ENCODE data around the gene LIPT2.
A peak's percentile ranks its signal among the peaks of the same experiment; 100 is the strongest.

LIPT2 gene

DNA sequence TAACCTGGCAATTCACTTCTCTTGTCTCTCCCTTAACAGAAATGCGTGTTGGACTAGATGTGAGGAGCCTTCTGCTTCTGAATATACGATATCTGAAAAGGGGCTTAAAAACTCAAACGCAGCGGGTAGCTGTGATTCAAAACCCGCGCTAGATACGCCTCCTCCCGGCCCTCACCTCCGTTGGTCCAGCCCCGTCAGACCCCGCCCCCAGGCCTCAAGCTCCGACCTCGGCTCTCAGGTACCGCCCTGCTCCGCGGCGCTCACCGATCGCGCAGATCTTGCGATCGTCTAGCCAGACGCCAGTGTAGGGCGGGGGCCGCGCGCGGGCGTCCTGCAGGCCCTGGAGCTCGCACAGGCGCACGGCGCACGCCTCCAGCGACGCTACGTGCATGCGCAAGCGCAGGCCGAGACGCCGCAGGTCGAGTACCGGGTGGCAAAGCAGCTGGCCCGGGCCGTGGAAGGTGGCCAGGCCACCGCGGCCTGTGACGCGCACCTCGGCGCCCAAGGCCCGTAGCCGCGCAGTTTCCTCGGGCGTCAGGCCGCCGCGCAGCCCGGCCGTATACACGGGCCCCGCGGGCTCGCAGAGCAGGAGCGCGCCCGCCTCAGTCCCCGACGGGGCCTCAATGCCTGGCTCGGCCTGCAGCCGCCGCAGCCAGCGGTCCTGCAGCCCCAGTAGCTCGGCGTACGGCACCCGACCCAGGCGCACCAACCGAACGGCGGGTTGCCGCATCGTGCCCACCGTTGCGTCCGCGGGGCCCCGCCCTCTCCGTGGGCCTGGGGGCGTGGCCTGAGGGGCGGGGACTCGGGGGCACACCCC is at the start of gene LIPT2:
TSS of gene LIPT2 (minus strand) at position 751 of the 817 bp plus-strand sequence. CDS start at position 730, 21 bp downstream.
- TF ChIP-seq, protein P1, sequence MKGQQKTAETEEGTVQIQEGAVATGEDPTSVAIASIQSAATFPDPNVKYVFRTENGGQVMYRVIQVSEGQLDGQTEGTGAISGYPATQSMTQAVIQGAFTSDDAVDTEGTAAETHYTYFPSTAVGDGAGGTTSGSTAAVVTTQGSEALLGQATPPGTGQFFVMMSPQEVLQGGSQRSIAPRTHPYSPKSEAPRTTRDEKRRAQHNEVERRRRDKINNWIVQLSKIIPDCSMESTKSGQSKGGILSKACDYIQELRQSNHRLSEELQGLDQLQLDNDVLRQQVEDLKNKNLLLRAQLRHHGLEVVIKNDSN (IDR thresholded peaks at IDR 0.05) = no peak; the same call in 1 of the 2 replicates
- TF ChIP-seq RAD21 (IDR thresholded peaks at IDR 0.05; ENCODE audit: low read depth) (no peak), EP300 (IDR thresholded peaks at IDR 0.05; ENCODE audit: borderline replicate concordance) (peak; percentile 62), CREB1 (IDR thresholded peaks at IDR 0.05; ENCODE audit: low read depth) (no peak; the same call in 1 of the 2 replicates), CEBPB (IDR thresholded peaks at IDR 0.05) (peak; percentile 22; the same call in 1 of the 2 replicates), ZBTB7A (IDR thresholded peaks at IDR 0.05; ENCODE audit: low read depth) (peak; percentile 75), YY1 (IDR thresholded peaks at IDR 0.05; ENCODE audit: low read depth) (no peak), TAF1 (IDR thresholded peaks at IDR 0.05; ENCODE audit: low read depth) (peak; percentile 71; the same call in 1 of the 2 replicates), TCF12 (IDR thresholded peaks at IDR 0.05; ENCODE audit: low read depth) (peak; percentile 37; the same call in 1 of the 2 replicates), FOXM1 (IDR thresholded peaks at IDR 0.05; ENCODE audit: borderline replicate concordance, low read depth) (peak; percentile 63; the same call in 1 of the 2 replicates), NFIC (IDR thresholded peaks at IDR 0.05) (no peak), TEAD4 (IDR thresholded peaks at IDR 0.05) (no peak; the same call in 1 of the 2 replicates), EGR1 (IDR thresholded peaks at IDR 0.05) (peak; percentile 5; the same call in 1 of the 2 replicates)
- TF ChIP-seq, protein P2, sequence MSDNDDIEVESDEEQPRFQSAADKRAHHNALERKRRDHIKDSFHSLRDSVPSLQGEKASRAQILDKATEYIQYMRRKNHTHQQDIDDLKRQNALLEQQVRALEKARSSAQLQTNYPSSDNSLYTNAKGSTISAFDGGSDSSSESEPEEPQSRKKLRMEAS (IDR thresholded peaks at IDR 0.05) = peak; percentile 73
- TF ChIP-seq, protein P3, sequence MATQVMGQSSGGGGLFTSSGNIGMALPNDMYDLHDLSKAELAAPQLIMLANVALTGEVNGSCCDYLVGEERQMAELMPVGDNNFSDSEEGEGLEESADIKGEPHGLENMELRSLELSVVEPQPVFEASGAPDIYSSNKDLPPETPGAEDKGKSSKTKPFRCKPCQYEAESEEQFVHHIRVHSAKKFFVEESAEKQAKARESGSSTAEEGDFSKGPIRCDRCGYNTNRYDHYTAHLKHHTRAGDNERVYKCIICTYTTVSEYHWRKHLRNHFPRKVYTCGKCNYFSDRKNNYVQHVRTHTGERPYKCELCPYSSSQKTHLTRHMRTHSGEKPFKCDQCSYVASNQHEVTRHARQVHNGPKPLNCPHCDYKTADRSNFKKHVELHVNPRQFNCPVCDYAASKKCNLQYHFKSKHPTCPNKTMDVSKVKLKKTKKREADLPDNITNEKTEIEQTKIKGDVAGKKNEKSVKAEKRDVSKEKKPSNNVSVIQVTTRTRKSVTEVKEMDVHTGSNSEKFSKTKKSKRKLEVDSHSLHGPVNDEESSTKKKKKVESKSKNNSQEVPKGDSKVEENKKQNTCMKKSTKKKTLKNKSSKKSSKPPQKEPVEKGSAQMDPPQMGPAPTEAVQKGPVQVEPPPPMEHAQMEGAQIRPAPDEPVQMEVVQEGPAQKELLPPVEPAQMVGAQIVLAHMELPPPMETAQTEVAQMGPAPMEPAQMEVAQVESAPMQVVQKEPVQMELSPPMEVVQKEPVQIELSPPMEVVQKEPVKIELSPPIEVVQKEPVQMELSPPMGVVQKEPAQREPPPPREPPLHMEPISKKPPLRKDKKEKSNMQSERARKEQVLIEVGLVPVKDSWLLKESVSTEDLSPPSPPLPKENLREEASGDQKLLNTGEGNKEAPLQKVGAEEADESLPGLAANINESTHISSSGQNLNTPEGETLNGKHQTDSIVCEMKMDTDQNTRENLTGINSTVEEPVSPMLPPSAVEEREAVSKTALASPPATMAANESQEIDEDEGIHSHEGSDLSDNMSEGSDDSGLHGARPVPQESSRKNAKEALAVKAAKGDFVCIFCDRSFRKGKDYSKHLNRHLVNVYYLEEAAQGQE (IDR thresholded peaks at IDR 0.05; ENCODE audit: low read depth) = peak; percentile 40; the same call in 1 of the 2 replicates

DNA sequence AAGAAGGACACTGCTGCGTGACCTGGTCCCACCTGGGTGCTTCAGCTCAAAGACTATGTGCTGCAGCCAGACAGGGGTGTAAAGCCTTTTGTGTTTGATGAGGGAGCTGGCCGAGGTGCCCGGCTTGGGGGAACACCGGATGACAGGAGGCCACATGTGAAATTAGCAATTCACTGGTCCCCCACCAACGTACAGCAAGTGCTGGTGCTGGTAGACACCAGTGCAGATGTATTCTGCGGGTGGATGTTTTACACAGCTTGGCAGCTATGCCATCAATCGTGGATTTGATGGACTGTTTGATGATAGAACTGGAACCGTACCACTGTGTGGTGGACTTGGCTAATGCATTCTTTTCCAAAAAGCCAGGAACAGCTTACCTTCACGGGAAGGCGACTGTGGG is 47.9 kb upstream of the LIPT2 start:
- TF ChIP-seq CREB1 (IDR thresholded peaks at IDR 0.05; ENCODE audit: low read depth) = no peak
- TF ChIP-seq TAF1 (IDR thresholded peaks at IDR 0.05; ENCODE audit: low read depth) = no peak
- no peak for TF ChIP-seq FOXM1 (IDR thresholded peaks at IDR 0.05; ENCODE audit: borderline replicate concordance, low read depth)
- TF ChIP-seq TEAD4 (IDR thresholded peaks at IDR 0.05) = no peak
- TF ChIP-seq ZBTB7A (IDR thresholded peaks at IDR 0.05; ENCODE audit: low read depth) = no peak
- TF ChIP-seq, protein P1 (IDR thresholded peaks at IDR 0.05) = no peak
- TF ChIP-seq EP300 (IDR thresholded peaks at IDR 0.05; ENCODE audit: borderline replicate concordance) = no peak
- no peak for TF ChIP-seq RAD21 (IDR thresholded peaks at IDR 0.05; ENCODE audit: low read depth)
- TF ChIP-seq YY1 (IDR thresholded peaks at IDR 0.05; ENCODE audit: low read depth) = no peak
- TF ChIP-seq, protein P3 (IDR thresholded peaks at IDR 0.05; ENCODE audit: low read depth) = no peak
- TF ChIP-seq, protein P2 (IDR thresholded peaks at IDR 0.05) = no peak
- TF ChIP-seq EGR1 (IDR thresholded peaks at IDR 0.05) = no peak
- TF ChIP-seq TCF12 (IDR thresholded peaks at IDR 0.05; ENCODE audit: low read depth) = no peak
- no peak for TF ChIP-seq NFIC (IDR thresholded peaks at IDR 0.05)
- no peak for TF ChIP-seq CEBPB (IDR thresholded peaks at IDR 0.05)

DNA sequence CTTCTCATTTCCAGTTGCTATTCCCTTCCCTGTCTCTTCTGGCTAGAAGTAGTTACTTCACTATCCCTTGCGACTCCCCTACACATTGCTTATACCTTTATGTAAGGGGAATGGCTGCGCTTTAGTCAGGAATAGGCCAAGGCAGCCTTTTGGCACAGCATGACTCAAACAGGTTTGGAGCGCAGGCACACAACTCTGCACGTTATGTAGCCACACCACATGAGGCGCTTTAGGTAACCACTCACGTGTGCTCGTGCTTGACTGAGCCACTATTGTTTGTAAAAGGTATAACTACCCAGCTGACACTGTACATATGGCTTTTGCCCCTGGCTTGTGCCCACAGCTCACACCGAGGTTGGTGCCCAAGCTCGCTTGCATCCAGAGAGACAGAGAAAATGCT is 46.7 kb upstream of the LIPT2 start:
- TF ChIP-seq NFIC (IDR thresholded peaks at IDR 0.05) (no peak), FOXM1 (IDR thresholded peaks at IDR 0.05; ENCODE audit: borderline replicate concordance, low read depth) (no peak), RAD21 (IDR thresholded peaks at IDR 0.05; ENCODE audit: low read depth) (no peak), CEBPB (IDR thresholded peaks at IDR 0.05) (no peak), EGR1 (IDR thresholded peaks at IDR 0.05) (no peak), CREB1 (IDR thresholded peaks at IDR 0.05; ENCODE audit: low read depth) (no peak), TAF1 (IDR thresholded peaks at IDR 0.05; ENCODE audit: low read depth) (no peak), TEAD4 (IDR thresholded peaks at IDR 0.05) (no peak), EP300 (IDR thresholded peaks at IDR 0.05; ENCODE audit: borderline replicate concordance) (no peak), TCF12 (IDR thresholded peaks at IDR 0.05; ENCODE audit: low read depth) (no peak), ZBTB7A (IDR thresholded peaks at IDR 0.05; ENCODE audit: low read depth) (no peak)
- TF ChIP-seq, protein P1 (IDR thresholded peaks at IDR 0.05) = no peak
- TF ChIP-seq, protein P3 (IDR thresholded peaks at IDR 0.05; ENCODE audit: low read depth) = no peak

Measured in Ishikawa (cell line).